Thyroid gland (tissue), 4 donors: ENCODE data around the gene PTPN4.

Source experiments
- CTCF ChIP-seq, 6 experiments: fragments of 200-600 bp in 3 of 6; fragments of 450-650 bp in 3 of 6; sonication (generic) in 3 of 6; IDR thresholded peaks; one replicate each; pipeline ENCODE4 v1.5.1; 2016 to 2019; ENCODE audit warnings: antibody characterized with exemption in 6 of 6, mild to moderate bottlenecking in 2 of 6, inconsistent platforms in 1 of 6, moderate library complexity in 1 of 6
- POLR2A ChIP-seq, 2 donors: fragments of 450-650 bp; IDR thresholded peaks; one replicate each; pipeline ENCODE4 v1.6.1; 2017; ENCODE audit warnings: antibody characterized with exemption in 2 of 2, mild to moderate bottlenecking in 2 of 2, moderate library complexity in 1 of 2

- TF ChIP-seq CTCF (IDR thresholded peaks at IDR 0.05) (no peak), POLR2A (IDR thresholded peaks at IDR 0.05) (no peak)
Measured at GRCh38 chr2:119937680-119938079, 178.0 kb downstream of the PTPN4 start.
